ENCODE measurements around the gene COL1A1. TPM values are rescaled to one million over a fixed set of nuclear protein-coding genes. Genes with fewer than 3 reads are reported as not detected.

Gene COL1A1
- total RNA-seq, 3 donors from 2014 or later: 23.4 to 67.2 (median 44.5) TPM

GRCh38 chr17:50207792-50208567 is 6.5 kb upstream of the COL1A1 start:
- Histone ChIP-seq H3K27ac (peak overlapping the region; percentile 54 to 97), H3K4me1 (peaks cover 0 to 7% of the 10 kb centered on the region in 2 donors), H3K9me3 (no peaks in the 10 kb centered on the region), H3K27me3 (peaks cover 0 to 2% of the 10 kb centered on the region in 2 donors), H3K4me3 (no peak overlapping the region), H3K36me3 (no peaks in the 10 kb centered on the region)
- intact Hi-C loops (cut with DNase I; ENCODE audit: low total_unique reads): loop anchor here (5.0 kb wide), 1 partner anchor 74 kb away; no protein-coding TSS in a partner anchor
- TF ChIP-seq POLR2AphosphoS5 (IDR thresholded peaks at IDR 0.05): no peak
- TF ChIP-seq CTCF (IDR thresholded peaks at IDR 0.05): no peak
- TF ChIP-seq POLR2A (IDR thresholded peaks at IDR 0.05): no peak
- no peak for DNase-seq (ENCODE audit: low spot score in 2 of 2)

GRCh38 chr17:50207315-50207714 is 5.9 kb upstream of the COL1A1 start:
- Histone ChIP-seq H3K36me3 (no peaks in the 10 kb centered on the region), H3K4me3 (peak overlapping the region in 1 of 3 donors; percentile 52), H3K27ac (peak overlapping the region; percentile 54 to 97), H3K4me1 (peaks cover 0 to 7% of the 10 kb centered on the region in 2 donors), H3K9me3 (no peaks in the 10 kb centered on the region), H3K27me3 (peaks cover 0 to 2% of the 10 kb centered on the region in 2 donors)
- DNase-seq (ENCODE audit: low spot score in 2 of 2): no peak
- TF ChIP-seq POLR2A (IDR thresholded peaks at IDR 0.05) (no peak), CTCF (IDR thresholded peaks at IDR 0.05) (no peak), POLR2AphosphoS5 (IDR thresholded peaks at IDR 0.05) (no peak)
- intact Hi-C loops (cut with DNase I; ENCODE audit: low total_unique reads): loop anchor here (5.0 kb wide), 1 partner anchor 75 kb away; no protein-coding TSS in a partner anchor

- Histone ChIP-seq H3K4me3 (peak overlapping the region in 1 of 3 donors; percentile 52), H3K9me3 (no peaks in the 10 kb centered on the region), H3K27ac (peak overlapping the region; percentile 54 to 97), H3K36me3 (no peaks in the 10 kb centered on the region), H3K4me1 (peaks cover 0 to 7% of the 10 kb centered on the region in 2 donors), H3K27me3 (peaks cover 0 to 4% of the 10 kb centered on the region in 2 donors)
- intact Hi-C loops (cut with DNase I; ENCODE audit: low total_unique reads): loop anchor here (5.0 kb wide), 1 partner anchor 76 kb away; no protein-coding TSS in a partner anchor
- DNase-seq (ENCODE audit: low spot score in 2 of 2): no peak
- TF ChIP-seq POLR2A (IDR thresholded peaks at IDR 0.05) (no peak), POLR2AphosphoS5 (IDR thresholded peaks at IDR 0.05) (no peak), CTCF (IDR thresholded peaks at IDR 0.05) (no peak)
These were observed 5.3 kb upstream of the COL1A1 start for GRCh38 chr17:50206604-50207293.

- H3K4me3 ChIP-seq: no peak overlapping the region
- H3K4me1 ChIP-seq: peaks cover 0 to under 1% of the 10 kb centered on the region in 2 donors
- H3K27me3 ChIP-seq: peaks cover 0 to 11% of the 10 kb centered on the region in 2 donors
- peak overlapping the region; percentile 61 to 93 for H3K27ac ChIP-seq
- H3K9me3 ChIP-seq: no peaks in the 10 kb centered on the region
- intact Hi-C loops (cut with DNase I; ENCODE audit: low total_unique reads): loop anchor here (5.0 kb wide), 1 partner anchor 76 kb away; no protein-coding TSS in a partner anchor
- no peak for DNase-seq (ENCODE audit: low spot score in 2 of 2)
- no peaks in the 10 kb centered on the region for H3K36me3 ChIP-seq
- no peak for TF ChIP-seq POLR2AphosphoS5 (IDR thresholded peaks at IDR 0.05)
- no peak for TF ChIP-seq POLR2A (IDR thresholded peaks at IDR 0.05)
- TF ChIP-seq CTCF (IDR thresholded peaks at IDR 0.05): no peak
These were observed 4.6 kb upstream of the COL1A1 start for GRCh38 chr17:50205963-50206505.
